RWPE1 (cell line): Measurements from ENCODE around the gene STRAP.

Source experiments
- CTCF ChIA-PET: fragments of 350-600 bp; sonication (Branson Sonifier 250); formaldehyde crosslinking; extraction: SDS; loops from one replicate; lab custom pipeline; 2021; lab: Yijun Ruan, JAX
- POLR2A ChIA-PET: fragments of 400-600 bp; formaldehyde crosslinking; extraction: SDS; loops from one replicate; lab custom pipeline; 2020; ENCODE audit warnings: antibody characterized with exemption; ENCODE audit not compliant: low non-redundant PET; lab: Yijun Ruan, JAX
- DNase-seq: peaks from one replicate; pipeline ENCODE4 v3.0.0; 2012; ENCODE audit warnings: low spot score
- H3K27ac ChIP-seq: fragments of 450-650 bp; 2 replicates; pipeline ENCODE4 v1.5.1; 2017
- TF ChIP-seq, protein P1 (sequence below): fragments of 450-650 bp; conservative IDR thresholded peaks from 2 replicates; pipeline ENCODE4 v1.5.1; 2017; ENCODE audit warnings: low read depth, mild to moderate bottlenecking

STRAP gene

GRCh38 chr12:15928346-15928745 is 46.2 kb downstream of the STRAP start:
- ChIA-PET CTCF (interaction anchor here (0.8 kb wide), 1 partner anchor 11 kb away, joined by 3 read pairs; no protein-coding TSS in a partner anchor), POLR2A (no interaction called here)
- TF ChIP-seq, protein P1, sequence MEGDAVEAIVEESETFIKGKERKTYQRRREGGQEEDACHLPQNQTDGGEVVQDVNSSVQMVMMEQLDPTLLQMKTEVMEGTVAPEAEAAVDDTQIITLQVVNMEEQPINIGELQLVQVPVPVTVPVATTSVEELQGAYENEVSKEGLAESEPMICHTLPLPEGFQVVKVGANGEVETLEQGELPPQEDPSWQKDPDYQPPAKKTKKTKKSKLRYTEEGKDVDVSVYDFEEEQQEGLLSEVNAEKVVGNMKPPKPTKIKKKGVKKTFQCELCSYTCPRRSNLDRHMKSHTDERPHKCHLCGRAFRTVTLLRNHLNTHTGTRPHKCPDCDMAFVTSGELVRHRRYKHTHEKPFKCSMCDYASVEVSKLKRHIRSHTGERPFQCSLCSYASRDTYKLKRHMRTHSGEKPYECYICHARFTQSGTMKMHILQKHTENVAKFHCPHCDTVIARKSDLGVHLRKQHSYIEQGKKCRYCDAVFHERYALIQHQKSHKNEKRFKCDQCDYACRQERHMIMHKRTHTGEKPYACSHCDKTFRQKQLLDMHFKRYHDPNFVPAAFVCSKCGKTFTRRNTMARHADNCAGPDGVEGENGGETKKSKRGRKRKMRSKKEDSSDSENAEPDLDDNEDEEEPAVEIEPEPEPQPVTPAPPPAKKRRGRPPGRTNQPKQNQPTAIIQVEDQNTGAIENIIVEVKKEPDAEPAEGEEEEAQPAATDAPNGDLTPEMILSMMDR: no peak
- peak; percentile 60 for DNase-seq
- H3K27ac ChIP-seq: no peak overlapping the region

- no peak overlapping the region for H3K27ac ChIP-seq
- POLR2A ChIA-PET: no interaction called here
- CTCF ChIA-PET: interaction anchor here (0.5 to 1.1 kb wide), 3 partner anchors 9 to 431 kb away, joined by 3 read pairs; no protein-coding TSS in a partner anchor
- TF ChIP-seq, protein P1: no peak
- no peak for DNase-seq
These were observed 46.8 kb downstream of the STRAP start for GRCh38 chr12:15928870-15929571.

DNA sequence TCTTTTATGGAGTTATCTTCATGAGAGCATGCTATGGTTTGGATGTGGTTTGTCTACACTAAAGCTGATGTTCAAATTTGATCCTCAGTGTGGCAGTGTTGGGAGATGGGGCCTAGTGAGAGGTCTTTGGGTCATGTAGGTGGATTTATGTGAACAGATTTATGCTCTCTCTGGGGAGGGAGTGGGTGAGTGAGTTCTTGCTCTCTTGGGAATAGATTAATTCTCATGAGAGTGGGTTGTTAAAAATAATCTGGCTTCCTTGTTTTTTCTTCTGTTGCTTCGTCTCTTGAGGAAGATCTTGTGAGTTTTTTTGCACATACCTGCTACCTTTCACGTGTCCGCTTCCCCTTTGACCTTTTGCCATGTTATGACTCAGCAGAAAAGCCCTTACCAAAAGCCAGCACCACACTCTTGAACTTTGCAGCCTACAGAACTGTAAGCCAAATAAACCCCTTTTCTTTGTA is 49.4 kb downstream of the STRAP start:
- TF ChIP-seq, protein P1: no peak
- ChIA-PET POLR2A (no interaction called here), CTCF (no interaction called here)
- H3K27ac ChIP-seq: no peak overlapping the region
- no peak for DNase-seq

DNA sequence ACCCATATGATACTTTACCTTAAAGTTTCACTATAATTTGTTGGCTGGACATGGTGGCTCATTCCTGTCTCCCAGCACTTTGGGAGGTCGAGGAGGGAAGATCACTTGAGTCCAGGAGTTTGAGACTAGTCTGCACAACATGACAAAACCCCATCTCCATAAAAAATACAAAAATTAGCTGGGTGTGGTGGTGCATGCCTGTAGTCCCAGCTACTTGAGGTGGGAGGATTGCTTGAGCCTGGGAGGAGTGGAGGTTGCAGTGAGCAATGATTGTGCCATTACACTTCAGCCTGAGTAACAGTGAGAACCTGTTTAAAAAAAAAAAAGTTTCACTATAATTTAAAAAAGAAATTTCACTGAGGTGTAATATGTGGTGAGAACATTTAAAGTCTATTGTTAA is 50.1 kb downstream of the STRAP start:
- no peak for DNase-seq
- TF ChIP-seq, protein P1: no peak
- ChIA-PET CTCF (no interaction called here), POLR2A (no interaction called here)
- no peak overlapping the region for H3K27ac ChIP-seq

DNA sequence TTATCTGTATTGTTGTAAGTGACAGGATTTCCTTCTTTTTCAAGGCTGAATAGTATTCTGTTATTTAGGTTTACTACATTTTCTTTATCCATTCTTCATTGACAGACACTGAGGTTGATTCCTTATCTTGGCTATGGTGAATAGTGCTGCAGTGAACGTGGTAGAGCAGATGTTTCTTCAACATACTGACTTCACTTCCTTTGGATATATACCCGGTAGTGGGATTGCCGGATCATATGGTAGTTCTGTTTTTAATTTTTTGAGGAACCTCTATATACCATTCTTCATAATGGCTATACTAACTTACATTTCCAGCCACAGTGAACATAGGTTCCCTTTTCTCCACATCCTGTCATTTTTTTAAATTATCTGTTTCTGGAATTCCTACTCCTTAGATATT is 50.8 kb downstream of the STRAP start:
- POLR2A ChIA-PET: no interaction called here
- no peak overlapping the region for H3K27ac ChIP-seq
- CTCF ChIA-PET: no interaction called here
- DNase-seq: no peak
- TF ChIP-seq, protein P1: no peak

GRCh38 chr12:15933751-15934150 is 51.6 kb downstream of the STRAP start:
- TF ChIP-seq, protein P1: no peak
- POLR2A ChIA-PET: no interaction called here
- H3K27ac ChIP-seq: no peak overlapping the region
- CTCF ChIA-PET: no interaction called here
- no peak for DNase-seq
